Measurements from ENCODE around the gene AQP12B. TPM values are rescaled to one million over a fixed set of nuclear protein-coding genes. Genes with fewer than 3 reads are reported as not detected.

AQP12B gene
- total RNA-seq, 1 experiment from 2014 or later: not detected

- TF ChIP-seq CTCF (conservative IDR thresholded peaks at IDR 0.05): peak; percentile 30; the same call in 1 of the 3 replicates
- Mint-ChIP-seq H3K36me3 (ENCODE audit: insufficient read depth in 1 of 3, low read depth in 3 of 3) (no peaks in the 10 kb centered on the region), H3K4me3 (no peak overlapping the region), H3K9me3 (peaks cover 7 to 14% of the 10 kb centered on the region in 2 experiments; a peak in 3 of 5 replicates), H3K4me1 (no peaks in the 10 kb centered on the region), H3K27ac (no peak overlapping the region), H3K27me3 (ENCODE audit: low read depth) (peaks cover 51% of the 10 kb centered on the region)
- H3K79me1 ChIP-seq (ENCODE audit: insufficient read depth, low read depth, low read length, poor library complexity, severe bottlenecking): no peaks in the 10 kb centered on the region
- no peak overlapping the region for H3K14ac ChIP-seq (ENCODE audit: insufficient read depth, low read length)
- no peaks in the 10 kb centered on the region for H3K27me3 ChIP-seq (ENCODE audit: insufficient read depth, low read length)
- H4K20me1 ChIP-seq (ENCODE audit: control insufficient read depth, insufficient read depth, insufficient read length): no peaks in the 10 kb centered on the region
- H3K4me1 ChIP-seq (ENCODE audit: insufficient read depth, low read length): no peaks in the 10 kb centered on the region
- H3T11ph ChIP-seq (ENCODE audit: low read length): no peak overlapping the region
- H2BK5ac ChIP-seq (ENCODE audit: insufficient read length, low read length): no peak overlapping the region
- H2AFZ ChIP-seq (ENCODE audit: low read length): no peak overlapping the region
- no peak overlapping the region for H2BK120ac ChIP-seq (ENCODE audit: low read depth, low read length, poor library complexity, severe bottlenecking)
- no peak overlapping the region for H4K91ac ChIP-seq (ENCODE audit: insufficient read length, low read depth, low read length)
- H4K8ac ChIP-seq (replicated peaks; ENCODE audit: insufficient read length, low read depth, low read length): no peak overlapping the region
- no peak overlapping the region for H3K4me2 ChIP-seq (ENCODE audit: insufficient read depth, insufficient read length, low read length)
- no peak overlapping the region for H4K5ac ChIP-seq (ENCODE audit: insufficient read length, low read depth, low read length)
- no CpG with 5 or more reads among the region's 6 CpGs for WGBS (ENCODE audit: extremely low coverage, insufficient read length, low lambda C conversion rate)
- H2BK15ac ChIP-seq (ENCODE audit: low read depth, low read length): no peak overlapping the region
- H3K23ac ChIP-seq (ENCODE audit: insufficient read length, low read depth, low read length): no peak overlapping the region
- peak; percentile 11 for DNase-seq
- H3K4ac ChIP-seq (ENCODE audit: low read depth, low read length): no peak overlapping the region
- H3K27ac ChIP-seq (ENCODE audit: insufficient read length, low read depth, low read length): no peak overlapping the region
- H3K56ac ChIP-seq (ENCODE audit: insufficient read length, low read depth, low read length): no peak overlapping the region
- H2AK5ac ChIP-seq (ENCODE audit: insufficient read length, low read length): no peak overlapping the region
- H2BK12ac ChIP-seq (ENCODE audit: insufficient read length, low read depth, low read length): no peak overlapping the region
- peaks cover 4% of the 10 kb centered on the region for H3K9me3 ChIP-seq (ENCODE audit: control insufficient read depth, low read depth, low read length)
- H3K18ac ChIP-seq (ENCODE audit: insufficient read length, low read depth, low read length): no peak overlapping the region
- no peak overlapping the region for H2BK20ac ChIP-seq (ENCODE audit: low read depth, low read length, poor library complexity, severe bottlenecking)
- H3K23me2 ChIP-seq (ENCODE audit: insufficient read length, low read depth, low read length, poor library complexity, severe bottlenecking): no peaks in the 10 kb centered on the region
- H3K79me2 ChIP-seq (ENCODE audit: insufficient read depth, low read length): no peaks in the 10 kb centered on the region
- no peak overlapping the region for H3K9ac ChIP-seq (ENCODE audit: extremely low read depth, insufficient read length, low read length)
Measured at GRCh38 chr2:240663546-240664190, 19.0 kb downstream of the AQP12B start.
